ENCODE data around the gene KIAA0232.

Gene KIAA0232

GRCh38 chr4:6851962-6852361, 69.4 kb downstream of the KIAA0232 start:
- DNase-seq = no peak

GRCh38 chr4:6852582-6852981, 70.1 kb downstream of the KIAA0232 start:
- DNase-seq = no peak

- no peak for DNase-seq
Measured at GRCh38 chr4:6854098-6854744, 71.7 kb downstream of the KIAA0232 start.

GRCh38 chr4:6855692-6856297, 73.3 kb downstream of the KIAA0232 start:
- no peak for DNase-seq

- no peak for DNase-seq
Measured at GRCh38 chr4:6856391-6856790, 73.9 kb downstream of the KIAA0232 start.

GRCh38 chr4:6857009-6857882, 74.7 kb downstream of the KIAA0232 start:
- DNase-seq = no peak

- no peak for DNase-seq
Measured at GRCh38 chr4:6858997-6859396, 76.5 kb downstream of the KIAA0232 start.

GRCh38 chr4:6859543-6859942, 77.0 kb downstream of the KIAA0232 start:
- no peak for DNase-seq

GRCh38 chr4:6868386-6868785, 85.9 kb downstream of the KIAA0232 start:
- no peak for DNase-seq

GRCh38 chr4:6869944-6870343, 87.4 kb downstream of the KIAA0232 start:
- no peak for DNase-seq

- no peak for DNase-seq
Measured at GRCh38 chr4:6873291-6873690, 90.8 kb downstream of the KIAA0232 start.

GRCh38 chr4:6873792-6874461, 91.4 kb downstream of the KIAA0232 start:
- DNase-seq = peak; percentile 74

- no peak for DNase-seq
Measured at GRCh38 chr4:6874981-6875380, 92.5 kb downstream of the KIAA0232 start.

GRCh38 chr4:6875431-6875831, 92.9 kb downstream of the KIAA0232 start:
- DNase-seq = peak; percentile 63

- no peak for DNase-seq
Measured at GRCh38 chr4:6876440-6876839, 93.9 kb downstream of the KIAA0232 start.

GRCh38 chr4:6877067-6877466, 94.5 kb downstream of the KIAA0232 start:
- no peak for DNase-seq

- no peak for DNase-seq
Measured at GRCh38 chr4:6878451-6879059, 96.0 kb downstream of the KIAA0232 start.

GRCh38 chr4:6880691-6881090, 98.2 kb downstream of the KIAA0232 start:
- no peak for DNase-seq

- DNase-seq = no peak
Measured at GRCh38 chr4:6881908-6882307, 99.4 kb downstream of the KIAA0232 start.

- no peak for DNase-seq
Measured at GRCh38 chr4:6884341-6884870, 101.9 kb downstream of the KIAA0232 start.

GRCh38 chr4:6885953-6886557, 103.5 kb downstream of the KIAA0232 start:
- peak; percentile 62 for DNase-seq

GRCh38 chr4:6886886-6887285, 104.4 kb downstream of the KIAA0232 start:
- no peak for DNase-seq

Measured in femur (tissue), 1 donor.